Heart left ventricle (tissue), 13 donors: Measurements from ENCODE around the gene TGFBR3.
"Not testable (repeated sequence)": the region's sequence is repeated elsewhere in the genome, so short reads cannot be mapped to it uniquely, and the experiment has no call there.

ENCODE experiments used
- CTCF ChIP-seq, 12 donors: fragments of 200-600 bp; sonication (generic) in 4 of 12; IDR thresholded peaks; one replicate each; pipeline versions ENCODE4 v1.5.0 to v1.8.0; 2018 to 2022; ENCODE audit warnings: antibody characterized with exemption in 12 of 12, mild to moderate bottlenecking in 5 of 12
- POLR2A ChIP-seq, 2 donors: fragments of 450-650 bp; IDR thresholded peaks; one replicate each; pipeline ENCODE4 v1.6.1; 2017; ENCODE audit warnings: antibody characterized with exemption in 2 of 2, mild to moderate bottlenecking in 2 of 2, moderate library complexity in 2 of 2
- donor health status: ischemic (EF 13 %, LVEDD 7.1; RV severe dilation, severe dysfunction).
- donor health status: DM: no; HTN: yes; CAD: no.
- donor health status: DM: no; HTN: no; CAD: no.
- donor health status: ischemic (EF 25% LVEDD 6.9; RV normal size, moderate dysfunction).
- donor health status: ischemic (EF 25% LVEDD 5.7; RV mildly dilated, moderate dysfunction).
- donor health status: ischemic (EF 35%, LVEDD 5.7; RV mildly dilated, moderate dysfunction).
- donor health status: nonischemic (EF 11% LVEDD 7.7; RV severe dilation, severe dysfunction).
- donor health status: DM: yes; HTN: yes; CAD: no.
- donor health status: PGD.
- donor health status: ischemic (EF 29% LVEDD 5.4; RV normal size, mild dysfunction).
- donor health status: nonischemic (EF 23%, LVEDD 6.1; RV moderate dilation, normal function).

GRCh38 chr1:91852011-91852410 is 33.9 kb downstream of the TGFBR3 start:
- not testable (repeated sequence) for TF ChIP-seq CTCF, POLR2A (IDR thresholded peaks at IDR 0.05)
